A673 (cell line): ENCODE results near the gene FBXL7. TPM values are rescaled to one million over a fixed set of nuclear protein-coding genes. Genes with fewer than 3 reads are reported as not detected.

Experiments
- BruUV-seq: library from RNA; stranded (reverse); fragments of 400-500 nt; replicated peaks from 2 replicates; lab custom pipeline; 2021; lab: Mats Ljungman, UMichigan
- CTCF ChIA-PET: fragments of 300-600 bp; sonication (Branson Sonifier 250); formaldehyde crosslinking; loops from one replicate; lab custom pipeline; 2022; ENCODE audit warnings: antibody characterized with exemption; lab: Charles Lee
- POLR2A ChIA-PET: fragments of 300-600 bp; sonication (Branson Sonifier 250); formaldehyde crosslinking; loops from one replicate; lab custom pipeline; 2022; ENCODE audit warnings: antibody characterized with exemption; ENCODE audit not compliant: low non-redundant PET; lab: Charles Lee
- DNase-seq: peaks from one replicate; pipeline ENCODE4 v3.0.0-alpha.2; 2015; ENCODE audit warnings: low spot score
- H3K27ac ChIP-seq: fragments of 200-600 bp; sonication (generic); 2 replicates; pipeline ENCODE4 v1.5.1; 2016; ENCODE audit warnings: mixed run types, low read depth, mild to moderate bottlenecking, mixed read lengths, antibody characterized with exemption, low read length; ENCODE audit not compliant: poor library complexity, severe bottlenecking
- H3K27me3 ChIP-seq: fragments of 200-600 bp; sonication (generic); replicated peaks from 2 replicates; pipeline ENCODE4 v1.6.1; 2017; ENCODE audit warnings: mixed run types, low read depth, mild to moderate bottlenecking, mixed read lengths, antibody characterized with exemption, low read length; ENCODE audit not compliant: insufficient read depth, poor library complexity
- H3K36me3 ChIP-seq: fragments of 200-600 bp; sonication (generic); 2 replicates; pipeline ENCODE4 v1.6.1; 2016; ENCODE audit warnings: mixed run types, mild to moderate bottlenecking, mixed read lengths, antibody characterized with exemption, low read length; ENCODE audit not compliant: insufficient read depth, poor library complexity, severe bottlenecking
- H3K4me1 ChIP-seq: fragments of 200-600 bp; sonication (generic); 2 replicates; pipeline ENCODE4 v1.6.1; 2017; ENCODE audit warnings: mixed run types, mild to moderate bottlenecking, mixed read lengths, antibody characterized with exemption, low read length; ENCODE audit not compliant: insufficient read depth, poor library complexity, severe bottlenecking
- H3K4me3 ChIP-seq: fragments of 200-600 bp; sonication (generic); 2 replicates; pipeline ENCODE4 v1.5.1; 2016; ENCODE audit warnings: low read depth, mixed run types, mild to moderate bottlenecking, mixed read lengths, low read length; ENCODE audit not compliant: poor library complexity, severe bottlenecking
- H3K9me3 ChIP-seq: fragments of 200-600 bp; sonication (generic); 2 replicates; pipeline ENCODE4 v1.6.1; 2016; ENCODE audit warnings: mixed run types, low read depth, mild to moderate bottlenecking, mixed read lengths, antibody characterized with exemption, low read length; ENCODE audit not compliant: poor library complexity, severe bottlenecking
- CTCF ChIP-seq: fragments of 300-800, 200-600 bp; sonication (generic); conservative IDR thresholded peaks from 2 replicates; pipeline ENCODE4 v1.5.1; 2017; ENCODE audit warnings: low read depth, mild to moderate bottlenecking, antibody characterized with exemption, low read length, moderate library complexity, mixed read lengths
- EZH2 ChIP-seq: fragments of 200-600 bp; sonication (generic); IDR thresholded peaks from 2 replicates; pipeline ENCODE4 v1.6.1; 2017; ENCODE audit warnings: borderline replicate concordance, low read depth, mild to moderate bottlenecking, mixed read lengths, antibody characterized with exemption, low read length; ENCODE audit not compliant: poor library complexity, severe bottlenecking
- intact Hi-C: fragments of 100-400 bp; cut with micrococcal nuclease; formaldehyde crosslinking; loops from one replicate; pipeline ENCODE4 v1.10.0; 2022; ENCODE audit not compliant: unreplicated experiment
- total RNA-seq: library from RNA; stranded (reverse); gene quantifications from 2 replicates; pipeline ENCODE4 v1.2.3, GENCODE V29; 2021

Gene FBXL7
- total RNA-seq, 1 experiment from 2014 or later: 5.9 TPM

DNA sequence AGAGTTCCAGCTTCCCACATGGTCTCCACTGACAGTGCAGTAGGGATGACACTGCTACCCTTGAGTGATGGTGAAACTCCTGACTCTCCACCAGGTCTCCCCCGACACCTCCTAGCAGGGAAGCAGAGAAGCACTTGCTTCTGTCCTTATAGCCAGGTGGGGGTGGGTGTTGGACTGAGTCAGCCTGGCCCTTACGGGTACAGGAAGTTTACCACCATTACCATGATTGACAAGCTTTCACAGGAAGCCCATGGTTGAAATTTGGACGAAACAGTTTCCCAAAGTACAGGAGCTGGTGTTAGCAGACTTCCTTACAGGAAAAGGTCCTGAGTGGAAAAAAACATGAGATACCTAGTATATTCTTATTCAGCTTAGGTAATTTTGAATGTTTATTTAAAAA, 3.1 kb upstream of the FBXL7 start:
- no peak overlapping the region for H3K4me3 ChIP-seq
- DNase-seq: no peak
- peaks cover 15% of the 10 kb centered on the region for H3K27me3 ChIP-seq
- no TSS peak for BruUV-seq
- no peaks in the 10 kb centered on the region for H3K4me1 ChIP-seq
- CTCF ChIA-PET: no interaction called here
- POLR2A ChIA-PET: no interaction called here
- TF ChIP-seq EZH2 (no peak), CTCF (no peak)
- no peaks in the 10 kb centered on the region for H3K36me3 ChIP-seq
- no peaks in the 10 kb centered on the region for H3K9me3 ChIP-seq
- intact Hi-C loops: no loop called here
- no peak overlapping the region for H3K27ac ChIP-seq

DNA sequence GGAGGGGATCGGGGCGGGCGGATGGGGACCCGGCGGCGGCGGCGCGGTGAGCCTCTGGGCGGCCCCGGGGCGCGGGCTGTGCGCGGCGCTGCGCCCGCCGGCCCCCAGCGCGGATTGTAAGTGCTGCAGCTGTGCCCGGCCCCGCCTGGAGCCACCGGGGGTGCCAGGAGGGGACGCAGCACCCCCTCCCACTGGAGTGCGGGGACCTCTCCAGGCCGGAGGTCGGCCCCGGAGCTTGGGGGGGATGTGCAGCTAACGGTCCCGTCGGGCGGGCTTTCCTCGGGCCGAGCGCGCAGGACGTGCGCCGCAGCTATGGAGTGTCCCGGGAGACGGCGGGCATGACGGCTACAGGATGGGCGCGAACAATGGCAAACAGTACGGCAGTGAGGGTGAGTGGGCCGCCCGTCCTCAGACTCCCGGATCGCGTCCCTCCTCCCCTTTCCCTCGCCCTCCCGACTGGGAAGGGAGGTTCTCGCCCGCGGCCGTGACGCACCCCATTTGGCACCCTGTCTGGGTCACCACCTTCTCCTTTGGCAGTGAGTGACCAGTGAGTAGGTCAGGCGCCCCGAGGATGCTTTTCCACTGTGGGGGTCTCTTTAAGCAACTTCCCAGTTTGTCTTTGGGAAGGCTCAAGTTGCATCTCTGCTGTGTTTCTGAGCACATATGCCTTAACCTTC, 483 bp downstream of the FBXL7 start:
- POLR2A ChIA-PET: no interaction called here
- TF ChIP-seq CTCF: no peak
- TF ChIP-seq EZH2: no peak
- intact Hi-C loops: no loop called here
- Histone ChIP-seq H3K4me1 (no peaks in the 10 kb centered on the region), H3K4me3 (peak overlapping the region; percentile 56), H3K36me3 (no peaks in the 10 kb centered on the region), H3K27ac (no peak overlapping the region), H3K9me3 (no peaks in the 10 kb centered on the region), H3K27me3 (peaks cover 15% of the 10 kb centered on the region)
- CTCF ChIA-PET: no interaction called here
- peak; percentile 38 for DNase-seq
- BruUV-seq: no TSS peak

DNA sequence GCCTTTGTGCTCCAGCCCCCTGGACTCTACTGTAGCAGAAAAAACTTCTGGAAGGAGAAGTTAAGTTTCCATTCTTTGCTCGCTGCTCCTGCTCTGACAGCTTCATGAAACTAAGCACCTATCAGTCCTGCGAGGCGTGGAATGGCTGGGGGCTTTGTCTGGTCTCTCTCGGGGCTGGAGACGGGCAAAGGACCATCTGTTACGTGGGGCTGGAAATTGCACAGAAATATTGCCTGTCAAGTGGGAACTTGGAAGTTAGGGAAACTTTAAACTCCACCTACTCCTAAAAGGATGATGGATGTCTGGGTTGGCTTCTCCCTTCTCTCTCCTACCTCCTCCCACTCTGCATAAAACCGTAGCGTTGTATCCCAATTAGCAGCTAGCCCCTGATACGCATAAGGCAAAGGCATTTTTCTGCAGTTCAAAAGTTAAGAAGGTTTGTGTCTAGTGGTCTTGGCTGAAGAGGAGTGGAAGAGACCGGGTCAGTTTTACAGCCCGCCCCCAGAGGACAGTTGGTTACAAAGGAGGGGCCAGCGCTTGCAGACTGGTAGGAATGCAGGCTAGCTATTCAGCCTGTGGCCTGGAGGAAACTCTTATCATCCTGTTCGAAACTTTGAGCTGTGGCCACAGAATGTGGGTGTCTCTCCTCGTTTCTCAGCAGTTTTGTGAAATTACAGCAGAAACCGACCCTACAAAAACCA, 1.3 kb downstream of the FBXL7 start:
- POLR2A ChIA-PET: no interaction called here

More for the DNA sequence above, 1.3 kb downstream of the FBXL7 start:
- Histone ChIP-seq H3K27me3 (peaks cover 15% of the 10 kb centered on the region), H3K4me3 (peak overlapping the region; percentile 56), H3K36me3 (no peaks in the 10 kb centered on the region), H3K4me1 (no peaks in the 10 kb centered on the region), H3K27ac (no peak overlapping the region), H3K9me3 (no peaks in the 10 kb centered on the region)
- DNase-seq: peak; percentile 22
- intact Hi-C loops: no loop called here
- BruUV-seq: TSS peak; percentile 31
- CTCF ChIA-PET: no interaction called here
- TF ChIP-seq CTCF: no peak
- no peak for TF ChIP-seq EZH2
